ENCODE results near the gene NTRK3.

The NTRK3 gene

DNA sequence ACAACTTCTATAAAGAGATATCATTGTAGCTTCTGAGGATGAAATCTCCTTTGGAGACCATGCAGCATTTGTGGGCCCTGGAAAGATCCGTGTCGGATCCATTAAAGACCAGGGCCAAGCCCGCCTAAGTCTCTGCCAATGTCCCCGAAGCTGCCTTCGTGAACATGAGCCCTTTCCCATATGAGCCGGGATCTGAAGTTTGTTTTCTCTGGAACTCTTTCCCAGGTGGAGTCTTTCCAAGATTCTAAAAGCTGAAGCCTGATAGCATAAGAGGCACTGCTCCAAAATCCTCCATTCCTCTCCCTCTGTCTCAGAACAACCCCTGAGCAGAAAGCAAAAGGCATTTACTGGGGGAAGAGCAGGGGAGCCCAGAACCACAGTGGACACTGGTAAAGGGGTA lies 274.6 kb downstream of the NTRK3 start:
- DNase-seq (ENCODE audit: low read depth), result no peak

DNA sequence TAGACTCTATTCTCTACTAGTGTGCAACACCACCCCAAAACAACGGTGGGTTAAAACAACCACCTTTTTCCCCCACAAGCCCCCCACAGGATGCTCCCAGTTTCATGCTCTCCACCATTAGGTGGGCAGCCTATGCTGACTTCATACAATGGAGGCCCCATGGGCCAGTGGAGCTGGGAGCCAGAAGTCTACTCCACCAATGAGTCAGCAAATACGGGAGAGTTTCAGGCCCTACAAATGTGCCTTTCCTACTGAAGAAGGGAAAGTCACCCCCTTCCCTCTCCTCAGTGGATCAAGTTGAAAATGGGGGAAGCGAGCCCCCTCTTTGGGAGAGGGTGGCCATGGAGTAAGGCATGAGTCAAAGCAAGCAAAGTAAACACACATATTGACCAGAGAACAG lies 278.6 kb downstream of the NTRK3 start:
- DNase-seq (ENCODE audit: low read depth), result no peak

DNA sequence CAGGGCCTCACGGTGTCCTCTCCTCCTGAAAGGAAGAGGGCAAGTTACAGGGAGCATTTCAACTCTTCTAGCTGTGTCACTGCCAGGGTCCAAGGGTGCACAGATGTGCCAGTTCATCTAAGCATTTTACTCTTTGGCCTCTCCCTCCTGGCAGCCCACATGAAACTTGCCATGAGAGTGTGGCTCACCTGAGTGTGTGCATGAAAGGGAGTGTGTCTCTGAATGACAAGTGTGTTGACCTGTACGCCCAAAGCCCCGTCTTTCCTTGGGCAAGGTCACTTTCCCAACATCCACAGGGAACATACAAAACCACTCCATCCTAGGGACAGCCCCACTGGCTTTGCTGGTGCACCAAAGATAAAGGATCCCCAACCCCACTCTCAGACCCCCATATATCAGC lies 280.0 kb downstream of the NTRK3 start:
- DNase-seq (ENCODE audit: low read depth), result no peak

DNA sequence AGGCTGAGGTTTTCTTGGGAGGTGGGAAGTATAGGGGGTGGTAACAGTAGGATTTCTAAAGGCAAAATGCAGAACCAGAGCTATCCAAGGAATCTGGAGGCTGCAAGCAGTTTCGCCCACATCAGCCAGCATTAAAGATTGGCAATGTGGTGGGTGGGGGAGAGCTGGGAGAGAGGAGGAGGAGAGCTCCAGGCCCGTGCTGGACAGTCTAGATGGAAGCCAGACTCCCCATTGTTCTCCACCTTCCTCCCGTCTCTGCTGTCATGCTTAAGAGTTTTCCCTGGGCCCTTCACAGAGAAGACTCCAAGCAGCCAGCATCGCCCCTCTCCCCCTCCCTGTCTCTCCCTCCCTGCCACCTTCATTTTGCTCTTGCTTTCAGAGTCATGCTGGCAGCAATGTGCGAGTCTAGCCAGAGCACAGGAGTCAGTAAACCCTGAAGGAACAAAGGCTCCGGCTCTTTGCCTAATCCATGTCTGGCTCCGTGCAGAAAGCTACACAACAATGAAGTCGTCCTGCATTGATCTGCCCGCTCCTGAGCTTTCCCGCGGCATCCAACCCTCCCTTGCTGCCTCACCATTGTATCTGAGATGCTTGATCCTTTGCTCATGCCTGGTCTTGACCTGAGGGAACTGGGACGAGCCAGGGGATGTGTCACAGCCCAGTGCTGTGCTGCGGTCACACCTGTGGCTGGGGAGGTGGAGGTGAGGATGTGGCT lies 282.9 kb downstream of the NTRK3 start:
- no peak for DNase-seq (ENCODE audit: low read depth)

DNA sequence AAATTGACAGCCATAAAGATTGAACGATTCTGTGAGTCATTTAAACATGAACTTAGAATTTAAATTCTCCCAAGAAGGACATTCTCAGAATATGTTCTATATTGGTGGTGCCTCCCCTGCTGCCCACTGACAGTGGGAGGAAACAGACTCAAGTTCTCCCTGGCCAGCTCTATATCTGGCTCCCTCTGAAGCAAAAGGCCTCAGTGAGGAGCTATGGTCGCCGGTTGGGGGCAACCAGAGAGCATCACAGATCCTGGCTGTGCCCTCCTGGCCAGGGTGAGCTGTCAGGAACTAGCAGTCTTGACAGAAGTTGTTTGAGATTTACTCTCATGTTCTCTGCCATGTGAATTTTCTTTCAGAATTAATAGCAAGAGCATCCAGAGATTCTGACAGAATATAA lies 285.5 kb downstream of the NTRK3 start:
- no peak for DNase-seq (ENCODE audit: low read depth)

DNA sequence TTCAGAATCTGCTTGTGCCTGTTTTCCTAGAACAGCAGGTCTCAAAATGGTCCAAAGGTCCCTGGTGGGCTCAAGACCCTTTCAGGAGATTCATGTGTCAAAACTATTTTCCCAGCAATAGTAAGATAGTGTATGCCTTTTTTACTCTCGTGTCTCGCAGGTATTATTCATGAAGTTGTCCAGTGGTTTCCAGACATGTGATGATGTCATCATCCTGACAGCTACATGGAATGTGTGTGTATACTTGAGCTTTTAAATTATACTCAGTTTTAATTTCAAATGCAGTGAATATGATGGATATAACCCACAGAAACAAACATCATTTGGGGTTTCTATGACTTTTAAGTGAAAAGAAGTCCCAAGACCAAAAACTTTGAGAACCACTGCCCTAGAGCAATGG lies 288.6 kb downstream of the NTRK3 start:
- no peak for DNase-seq (ENCODE audit: low read depth)

DNA sequence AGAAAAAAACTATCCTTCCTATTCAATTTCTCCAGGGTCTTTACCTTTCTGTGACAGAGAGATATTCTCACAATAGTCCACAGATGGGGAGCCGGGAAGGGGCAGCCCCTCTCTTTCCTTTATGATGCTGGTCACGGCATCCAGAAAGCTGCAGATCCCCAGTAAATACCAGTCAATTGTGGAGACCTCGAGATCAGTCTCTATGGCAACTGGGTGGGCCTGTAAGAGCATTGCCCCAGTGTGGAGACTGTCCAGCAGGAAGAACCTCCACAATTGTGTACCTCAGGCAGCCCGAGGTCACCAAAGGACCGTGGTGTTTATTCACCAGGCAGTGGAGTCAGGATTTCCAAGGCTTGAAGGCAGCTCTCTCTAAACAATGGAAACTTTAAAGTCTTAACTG lies 291.2 kb downstream of the NTRK3 start:
- DNase-seq (ENCODE audit: low read depth), result no peak

DNA sequence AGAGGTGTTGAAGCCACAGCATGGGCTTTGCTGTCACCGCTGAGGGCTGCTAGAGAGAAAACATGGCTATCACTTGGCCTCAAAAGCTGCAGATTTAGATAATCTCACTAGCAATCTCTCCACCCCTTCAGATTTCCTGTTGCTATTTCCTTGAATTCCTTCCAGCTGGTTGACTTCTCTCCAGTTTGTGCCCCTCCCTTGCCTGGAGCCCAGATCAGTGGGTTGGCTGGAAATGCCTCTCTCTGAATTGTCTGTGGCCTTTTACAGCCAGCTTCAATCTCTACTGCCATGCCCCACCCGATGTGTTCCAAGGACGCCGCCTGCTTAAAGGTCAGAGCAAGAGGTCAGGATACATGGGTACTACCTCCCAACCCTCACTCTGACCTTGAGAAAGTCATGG lies 294.1 kb downstream of the NTRK3 start:
- no peak for DNase-seq (ENCODE audit: low read depth)

DNA sequence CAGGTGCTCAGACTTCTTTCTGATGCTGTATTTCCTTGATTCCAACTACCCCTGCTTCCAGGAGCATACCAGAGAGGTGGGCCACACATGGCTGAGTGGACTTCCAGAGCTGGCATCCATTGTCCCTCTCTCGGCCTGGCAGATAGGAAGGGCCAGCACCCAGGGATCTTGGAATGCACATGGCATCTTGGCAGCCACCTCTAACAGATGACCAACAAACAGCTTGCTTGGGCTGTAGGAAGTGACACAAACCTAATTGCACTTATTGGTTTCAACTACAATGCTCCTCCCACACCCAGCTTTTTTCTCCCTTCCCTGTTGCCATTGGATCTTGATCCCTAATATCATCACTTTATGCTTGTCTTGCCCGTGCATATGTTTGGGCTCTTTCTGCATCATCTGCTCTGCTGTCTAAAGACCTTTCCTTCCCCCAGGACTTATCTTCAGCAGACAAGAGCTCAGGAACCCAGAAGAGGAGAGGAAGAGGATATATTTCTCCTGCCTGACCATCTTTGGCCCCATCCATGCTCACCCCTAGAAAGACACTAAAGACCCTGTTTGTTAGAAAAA lies 294.6 kb downstream of the NTRK3 start:
- DNase-seq (ENCODE audit: low read depth), result no peak

DNA sequence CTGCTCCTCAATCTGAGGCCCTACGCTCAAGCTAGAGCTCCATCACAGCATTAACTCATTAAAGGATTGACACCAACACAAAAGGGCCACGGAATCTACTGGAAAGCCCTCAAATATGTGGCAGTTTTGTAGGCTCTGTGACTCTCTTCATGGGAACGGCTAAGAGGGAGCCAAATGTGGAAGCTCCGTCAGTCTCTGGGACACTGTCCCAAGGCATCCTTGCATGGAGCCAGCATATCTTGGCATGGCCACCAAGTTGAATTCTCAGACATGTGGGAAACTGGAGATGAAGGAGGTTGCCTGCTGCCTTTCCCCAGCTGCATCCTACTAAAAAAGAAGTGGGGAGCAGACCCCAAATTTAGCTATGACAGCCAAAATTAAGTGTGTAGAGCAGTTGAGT lies 296.9 kb downstream of the NTRK3 start:
- DNase-seq (ENCODE audit: low read depth), result no peak

DNA sequence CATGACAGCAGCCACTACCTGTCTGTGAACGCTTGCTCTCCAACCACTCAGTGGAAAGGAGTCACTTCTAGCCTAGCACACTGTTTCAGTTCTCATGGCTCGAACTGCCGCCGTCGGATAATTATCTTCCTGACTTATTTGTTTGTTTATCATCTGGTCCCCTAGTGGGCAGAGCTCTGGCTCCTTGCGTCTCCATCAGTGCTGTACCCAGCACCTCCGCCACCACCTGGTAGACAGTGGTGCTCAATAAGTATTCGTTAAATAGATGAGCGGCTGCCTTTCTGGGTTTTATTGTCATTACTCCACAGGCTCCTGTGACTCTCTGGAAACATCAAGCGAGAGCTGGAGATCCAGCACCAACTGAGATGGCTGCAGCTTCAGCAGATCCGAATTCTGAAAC lies 297.5 kb downstream of the NTRK3 start:
- DNase-seq (ENCODE audit: low read depth), result no peak

DNA sequence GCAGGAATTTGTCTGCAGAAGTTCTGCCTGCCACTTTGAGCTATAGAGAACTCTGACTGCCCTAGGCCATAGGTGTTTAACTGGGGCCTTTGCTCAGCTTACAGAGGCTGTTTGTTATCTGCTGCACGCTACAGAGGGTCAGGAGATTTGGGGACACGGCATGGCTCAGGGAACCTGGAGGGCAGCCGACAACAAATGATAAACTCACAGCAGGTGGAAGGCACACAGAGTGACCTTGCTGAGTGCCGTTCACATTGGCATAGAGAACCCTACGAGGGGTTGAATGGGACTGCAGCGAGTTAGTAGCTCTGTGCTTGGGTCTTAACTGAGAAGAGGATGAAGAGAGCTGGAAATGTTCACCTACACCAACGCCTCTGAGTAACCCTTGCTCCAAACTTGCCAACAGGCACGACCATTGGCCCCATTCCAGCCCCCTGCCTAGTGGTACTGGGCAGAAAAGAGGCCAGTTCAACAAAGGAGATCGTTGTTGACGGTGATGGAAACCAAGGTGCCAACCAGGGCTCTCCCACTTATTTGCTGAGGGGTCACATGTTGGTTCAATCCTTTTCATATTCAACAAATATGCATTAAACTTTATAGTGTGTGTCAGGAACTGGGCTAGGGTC lies 301.1 kb downstream of the NTRK3 start:
- no peak for DNase-seq (ENCODE audit: low read depth)

DNA sequence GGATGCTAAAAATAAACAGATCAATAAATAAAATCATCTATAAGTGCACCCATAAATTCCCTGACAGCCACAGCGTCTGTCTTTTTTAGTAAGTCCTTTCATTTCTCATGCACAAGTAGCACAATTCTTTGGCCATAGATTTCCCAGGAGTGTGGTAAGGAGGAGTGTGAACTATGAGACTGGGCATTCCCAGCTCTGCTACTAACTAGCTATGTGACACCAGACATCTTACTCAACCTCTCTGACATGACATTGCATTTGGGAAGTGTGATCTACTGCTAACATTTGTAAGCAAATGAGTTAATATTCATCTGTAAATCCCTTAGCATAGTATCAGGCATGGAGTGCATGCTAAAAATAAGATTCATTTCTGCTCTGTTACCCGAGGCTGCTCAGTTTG lies 301.7 kb downstream of the NTRK3 start:
- DNase-seq (ENCODE audit: low read depth), result no peak

DNA sequence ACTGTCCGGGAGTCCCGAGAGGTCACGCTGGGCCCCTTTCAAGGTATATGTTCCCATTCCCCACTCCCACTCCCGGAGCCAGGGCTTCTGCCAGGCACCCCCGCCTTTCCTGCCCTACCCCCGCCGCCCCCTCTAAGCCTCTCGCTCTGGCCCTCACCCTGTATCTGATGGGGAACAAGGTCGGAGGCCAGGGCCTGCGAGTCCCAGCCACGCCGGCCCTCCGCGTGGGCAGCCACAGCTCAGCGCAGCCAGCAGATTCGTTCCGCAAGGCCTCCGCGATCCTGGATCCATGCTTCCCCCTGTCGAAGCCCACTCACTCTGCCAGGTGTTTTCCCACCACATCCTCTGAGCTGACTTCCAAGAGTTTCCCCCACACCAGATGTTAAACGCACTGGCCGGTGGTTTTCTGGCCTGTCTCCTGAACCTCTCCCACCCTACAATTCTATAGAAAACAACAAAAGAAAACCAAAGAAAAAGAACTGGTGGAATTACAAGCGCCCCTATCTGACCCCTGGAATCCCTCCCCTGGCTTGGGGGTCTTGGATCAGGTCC lies 303.7 kb downstream of the NTRK3 start:
- DNase-seq (ENCODE audit: low read depth), result no peak

DNA sequence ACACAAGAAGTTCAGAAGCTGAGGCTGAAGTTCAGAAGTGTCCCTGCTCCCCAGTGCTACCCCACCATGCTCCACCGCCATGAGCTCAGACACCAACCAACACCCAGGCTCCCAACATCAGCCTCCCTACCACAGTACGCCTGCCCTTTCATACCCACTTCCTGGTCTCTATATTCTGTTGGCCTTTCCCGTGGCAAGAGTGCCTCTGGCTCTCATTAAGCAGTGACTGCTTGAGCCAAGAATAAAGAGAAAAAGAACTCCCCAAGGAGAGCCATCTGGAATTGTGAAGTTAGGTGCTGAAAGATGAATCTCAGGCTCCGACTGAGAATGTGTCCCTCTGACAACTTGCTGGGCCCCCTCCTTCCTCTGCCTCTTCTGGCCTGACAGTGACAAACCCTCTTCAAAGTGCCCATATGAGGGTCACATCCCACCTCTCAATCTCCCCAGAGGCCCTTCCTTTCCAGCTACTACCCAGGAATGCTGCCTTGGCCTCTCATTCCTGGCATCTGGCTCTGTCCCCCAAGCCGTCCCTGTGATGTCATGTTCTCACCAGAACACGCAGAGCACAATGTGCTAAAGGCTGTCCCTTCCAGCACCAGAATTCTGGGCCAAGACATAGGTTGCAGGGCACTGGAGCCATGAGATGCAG lies 306.8 kb downstream of the NTRK3 start:
- no peak for DNase-seq (ENCODE audit: low read depth)

DNA sequence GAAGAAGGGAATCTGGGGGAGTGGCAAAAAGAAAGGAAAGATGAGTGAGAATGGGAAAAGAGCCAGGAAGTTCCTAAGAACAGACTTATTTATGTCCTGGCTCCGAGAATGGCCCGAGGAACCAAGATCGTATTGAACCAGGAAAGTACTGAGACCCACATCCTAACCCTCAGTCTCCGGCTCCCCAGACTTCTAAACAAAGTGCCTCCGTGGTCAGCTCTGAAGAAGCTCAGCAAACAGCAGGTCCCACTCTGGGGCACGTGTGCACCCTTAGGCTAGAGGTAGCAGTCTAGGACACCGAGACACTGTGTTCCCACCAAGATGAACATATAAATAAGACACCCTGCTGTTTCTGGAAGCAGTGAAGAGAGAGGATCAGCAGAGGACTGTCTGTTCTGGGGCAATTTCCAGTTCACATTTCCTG lies 307.4 kb downstream of the NTRK3 start:
- no peak for DNase-seq (ENCODE audit: low read depth)

DNA sequence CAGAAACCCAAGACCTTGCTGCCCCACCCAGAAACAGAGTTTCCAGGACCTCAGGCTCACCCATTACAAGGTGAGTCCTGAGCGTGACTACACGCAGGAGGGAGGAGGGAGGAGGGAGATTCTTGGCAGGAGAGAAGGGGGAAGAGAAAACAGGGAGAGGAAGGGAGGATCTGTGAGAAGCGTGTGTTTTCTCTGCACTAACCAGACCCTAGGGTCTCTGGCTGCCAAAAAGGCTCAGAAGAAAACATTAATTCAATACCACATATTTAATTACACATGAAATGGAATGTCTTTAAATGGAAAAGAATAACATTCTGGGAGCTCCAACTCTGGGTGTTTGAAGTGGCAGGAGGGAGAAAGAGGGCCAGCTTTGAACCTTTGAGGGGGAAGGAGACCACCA lies 309.0 kb downstream of the NTRK3 start:
- no peak for DNase-seq (ENCODE audit: low read depth)

DNA sequence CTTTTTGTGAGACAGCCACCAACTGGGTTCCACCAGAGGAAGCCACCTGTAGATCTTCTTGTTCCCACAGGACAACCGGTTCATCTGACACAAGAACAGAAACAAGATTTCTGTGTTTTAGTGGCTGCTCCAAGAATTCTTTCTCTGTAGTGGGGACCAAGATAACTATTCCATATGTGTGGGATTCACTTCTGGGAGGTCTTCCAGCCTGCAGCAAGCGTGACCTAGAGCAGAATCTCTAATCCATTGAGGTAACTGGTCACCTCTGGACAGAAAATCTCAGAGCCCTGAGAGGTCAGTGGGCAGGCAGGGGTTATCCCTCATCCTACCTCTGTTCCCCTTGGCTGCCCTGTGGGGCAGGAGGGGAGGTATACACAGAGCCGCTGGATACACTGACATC lies 311.3 kb downstream of the NTRK3 start:
- no peak for DNase-seq (ENCODE audit: low read depth)

DNA sequence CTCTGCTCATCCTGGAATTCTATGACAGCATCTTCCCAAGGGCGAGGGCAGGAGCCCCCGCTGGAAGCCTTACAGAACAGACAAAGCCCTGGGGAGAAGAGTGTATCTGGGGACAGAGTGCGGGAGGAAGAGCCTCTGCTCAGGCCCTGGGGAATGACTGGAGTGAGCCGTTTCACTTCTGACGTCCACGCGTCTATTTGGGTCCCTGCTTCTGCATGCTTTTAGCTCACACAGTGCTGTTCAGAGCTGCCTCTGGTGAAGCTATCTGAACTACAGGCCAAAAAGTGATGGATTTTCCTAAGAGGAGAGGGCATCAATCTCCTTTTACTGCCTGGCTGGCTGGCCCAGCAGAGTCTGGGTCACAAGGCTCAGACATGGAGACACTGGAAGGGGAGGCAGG lies 311.8 kb downstream of the NTRK3 start:
- no peak for DNase-seq (ENCODE audit: low read depth)

DNA sequence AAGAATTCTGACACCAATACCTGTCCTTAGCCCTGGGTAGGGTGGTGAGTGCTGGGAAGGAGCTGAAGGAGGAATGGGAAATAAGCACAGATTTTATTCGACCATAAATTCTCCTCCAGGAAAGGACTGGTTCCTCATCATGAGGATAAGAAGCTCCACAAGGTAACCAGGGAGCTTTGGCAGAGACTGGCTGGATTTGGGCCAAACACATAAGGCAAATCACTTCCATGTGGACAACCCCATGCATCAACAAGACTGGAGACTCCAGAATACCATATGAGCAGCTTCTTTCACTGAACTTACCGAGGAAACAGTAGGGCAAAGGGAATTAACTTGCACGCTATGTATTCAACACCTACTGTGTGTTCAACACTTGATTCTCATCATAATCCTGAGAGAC lies 312.5 kb downstream of the NTRK3 start:
- DNase-seq (ENCODE audit: low read depth), result no peak

DNA sequence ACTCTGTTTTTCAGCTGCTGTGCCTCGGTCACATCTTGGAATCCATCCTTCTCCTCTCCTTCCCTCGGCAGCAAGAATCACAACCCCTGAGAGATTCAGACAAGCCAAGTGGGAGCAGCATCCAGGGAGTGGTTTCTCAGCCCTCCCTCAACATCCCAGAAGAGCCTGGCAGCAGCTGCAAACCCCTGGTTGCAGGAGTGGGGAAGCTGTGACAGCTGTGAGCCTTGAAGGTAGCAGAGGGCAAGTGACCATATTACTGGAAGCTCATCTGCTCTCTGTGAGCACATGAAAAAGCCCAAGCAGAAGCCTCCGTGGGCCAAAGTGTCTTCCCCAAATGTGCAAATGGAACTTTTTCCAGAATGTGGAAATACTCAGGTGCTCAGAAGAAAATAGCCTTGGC lies 312.9 kb downstream of the NTRK3 start:
- no peak for DNase-seq (ENCODE audit: low read depth)

DNA sequence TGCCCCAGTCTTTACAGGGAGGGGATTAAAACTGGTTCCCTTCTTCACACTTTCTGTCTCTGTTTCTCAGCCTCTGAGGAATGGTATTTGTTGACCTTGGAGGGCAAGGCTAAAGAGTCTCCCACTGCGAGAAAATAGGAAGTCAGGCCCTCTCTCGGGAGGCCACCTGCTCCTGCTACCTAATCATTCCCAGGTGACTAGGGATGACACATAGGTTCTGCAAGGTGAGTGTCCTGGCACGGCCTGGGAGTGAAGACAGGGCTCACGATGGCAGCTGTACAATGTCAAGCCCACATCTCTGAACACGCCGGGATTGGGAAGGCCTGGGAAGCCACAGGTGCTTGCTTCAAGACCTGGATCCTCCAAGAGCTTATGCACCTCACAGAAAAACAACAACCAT lies 314.2 kb downstream of the NTRK3 start:
- DNase-seq (ENCODE audit: low read depth), result no peak

DNA sequence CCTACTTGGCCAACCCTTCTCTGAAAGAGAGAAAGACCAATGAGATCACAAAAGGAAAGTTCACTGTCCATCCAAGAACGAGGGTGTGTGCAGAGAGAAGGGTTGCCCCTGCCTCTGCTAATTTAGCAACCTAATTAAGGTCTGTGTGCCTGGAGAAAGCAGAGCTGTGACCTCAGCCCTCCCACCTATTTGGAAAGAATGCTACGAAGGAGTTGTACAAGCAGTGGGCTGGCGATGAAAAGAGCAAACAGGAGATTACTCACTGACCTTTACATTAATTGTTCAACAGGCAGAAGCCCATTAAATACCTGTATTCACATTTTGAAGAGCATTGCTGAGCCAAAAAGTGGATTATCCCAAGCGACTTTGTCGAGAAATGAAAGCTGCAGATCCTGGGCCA lies 314.9 kb downstream of the NTRK3 start:
- no peak for DNase-seq (ENCODE audit: low read depth)

All from activated T-helper 1 cell treated with Interleukin-2 at 50 U/mL for 16 hours (primary cell).